ENCODE measurements around the gene HEYL.

GRCh38 chr1:39596163-39596562 lies 43.3 kb downstream of the HEYL start:
- TF ChIP-seq POLR2A (IDR thresholded peaks at IDR 0.05), result no peak
- TF ChIP-seq, protein P1, sequence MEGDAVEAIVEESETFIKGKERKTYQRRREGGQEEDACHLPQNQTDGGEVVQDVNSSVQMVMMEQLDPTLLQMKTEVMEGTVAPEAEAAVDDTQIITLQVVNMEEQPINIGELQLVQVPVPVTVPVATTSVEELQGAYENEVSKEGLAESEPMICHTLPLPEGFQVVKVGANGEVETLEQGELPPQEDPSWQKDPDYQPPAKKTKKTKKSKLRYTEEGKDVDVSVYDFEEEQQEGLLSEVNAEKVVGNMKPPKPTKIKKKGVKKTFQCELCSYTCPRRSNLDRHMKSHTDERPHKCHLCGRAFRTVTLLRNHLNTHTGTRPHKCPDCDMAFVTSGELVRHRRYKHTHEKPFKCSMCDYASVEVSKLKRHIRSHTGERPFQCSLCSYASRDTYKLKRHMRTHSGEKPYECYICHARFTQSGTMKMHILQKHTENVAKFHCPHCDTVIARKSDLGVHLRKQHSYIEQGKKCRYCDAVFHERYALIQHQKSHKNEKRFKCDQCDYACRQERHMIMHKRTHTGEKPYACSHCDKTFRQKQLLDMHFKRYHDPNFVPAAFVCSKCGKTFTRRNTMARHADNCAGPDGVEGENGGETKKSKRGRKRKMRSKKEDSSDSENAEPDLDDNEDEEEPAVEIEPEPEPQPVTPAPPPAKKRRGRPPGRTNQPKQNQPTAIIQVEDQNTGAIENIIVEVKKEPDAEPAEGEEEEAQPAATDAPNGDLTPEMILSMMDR (IDR thresholded peaks at IDR 0.05), result no peak

Measured in thyroid gland (tissue), 4 donors.